ENCODE data around the gene SLC25A51. TPM values are rescaled to one million over a fixed set of nuclear protein-coding genes. Genes with fewer than 3 reads are reported as not detected.
A peak's percentile ranks its signal among the peaks of the same experiment; 100 is the strongest.
"Not testable (repeated sequence)": the region's sequence is repeated elsewhere in the genome, so short reads cannot be mapped to it uniquely, and the experiment has no call there.

Gene SLC25A51
- total RNA-seq, 1 donor from 2014 or later, result 5.6 TPM

GRCh38 chr9:37908283-37908682 is 4.4 kb upstream of the SLC25A51 start:
- no peak for DNase-seq (ENCODE audit: low spot score)
- no peak for ATAC-seq

- no peak for DNase-seq (ENCODE audit: low spot score)
- ATAC-seq, result no peak
Measured at GRCh38 chr9:37906312-37907239, 2.6 kb upstream of the SLC25A51 start.

DNA sequence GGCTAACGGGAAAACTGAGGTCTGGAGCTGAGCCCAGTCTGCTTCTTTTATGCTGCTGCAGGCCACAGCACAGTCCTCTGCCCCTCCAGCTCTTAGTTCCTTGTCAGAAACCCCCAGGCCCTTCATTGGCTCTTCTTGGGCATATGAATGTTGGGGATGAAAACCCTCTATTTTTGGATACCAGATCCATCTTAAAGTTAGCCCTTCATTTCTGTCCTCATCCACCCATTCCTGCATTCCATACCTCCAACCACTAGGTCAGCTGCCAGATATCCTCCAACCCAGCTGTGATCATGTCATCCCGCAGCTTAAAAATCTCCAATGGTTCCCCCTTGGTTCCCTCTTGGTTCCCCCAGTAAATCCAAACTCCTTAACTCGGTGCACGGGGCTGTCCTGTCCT is 1.8 kb upstream of the SLC25A51 start:
- no peak for ATAC-seq
- DNase-seq (ENCODE audit: low spot score), result no peak

- DNase-seq (ENCODE audit: low spot score) (no peak), ATAC-seq (no peak)
Measured at GRCh38 chr9:37905131-37905505, 1.2 kb upstream of the SLC25A51 start.

- no peak for DNase-seq (ENCODE audit: low spot score)
- no peak for ATAC-seq
Measured at GRCh38 chr9:37904445-37905130, 661 bp upstream of the SLC25A51 start.

DNA sequence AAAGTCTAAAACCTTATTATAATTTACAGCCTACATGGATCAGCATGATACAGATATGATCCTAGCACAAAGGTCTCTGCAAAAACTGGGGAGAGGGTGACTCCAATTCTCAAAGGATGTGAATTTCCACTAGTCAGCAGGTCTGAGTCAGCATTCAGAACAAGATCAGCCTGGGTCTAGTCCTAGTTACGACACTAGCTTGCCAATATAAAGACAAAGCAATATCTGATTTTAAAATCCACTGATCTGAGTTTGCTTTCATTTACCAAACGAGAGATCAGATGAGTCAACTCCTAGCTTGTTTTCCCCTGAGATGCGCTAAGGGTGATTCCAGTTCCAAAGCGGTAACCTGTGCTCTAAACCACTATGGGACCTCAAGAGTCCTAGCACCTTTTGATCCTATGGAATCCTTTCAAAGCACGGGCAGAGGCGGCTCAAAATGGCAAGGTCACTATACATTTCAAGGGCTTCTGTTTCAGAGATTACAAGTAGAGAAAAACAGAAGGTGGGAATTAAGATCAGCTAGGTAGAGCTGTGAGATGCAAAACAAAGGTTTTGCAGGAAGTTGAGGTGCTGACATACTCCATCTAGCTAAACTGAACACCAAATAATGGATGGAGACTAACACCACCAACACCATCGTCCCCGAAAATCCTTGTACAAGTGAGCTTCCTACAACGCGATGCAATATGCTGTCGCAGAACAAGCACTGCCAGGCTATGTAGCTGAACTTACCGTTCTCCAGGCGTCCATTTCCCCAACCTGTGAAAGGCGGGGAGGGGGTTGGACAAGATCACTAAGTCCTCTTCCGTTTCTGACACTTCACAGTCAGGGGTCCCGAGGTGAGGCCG is 906 bp downstream of the SLC25A51 start:
- DNase-seq (ENCODE audit: low spot score) (no peak), ATAC-seq (peak; percentile 16)

DNA sequence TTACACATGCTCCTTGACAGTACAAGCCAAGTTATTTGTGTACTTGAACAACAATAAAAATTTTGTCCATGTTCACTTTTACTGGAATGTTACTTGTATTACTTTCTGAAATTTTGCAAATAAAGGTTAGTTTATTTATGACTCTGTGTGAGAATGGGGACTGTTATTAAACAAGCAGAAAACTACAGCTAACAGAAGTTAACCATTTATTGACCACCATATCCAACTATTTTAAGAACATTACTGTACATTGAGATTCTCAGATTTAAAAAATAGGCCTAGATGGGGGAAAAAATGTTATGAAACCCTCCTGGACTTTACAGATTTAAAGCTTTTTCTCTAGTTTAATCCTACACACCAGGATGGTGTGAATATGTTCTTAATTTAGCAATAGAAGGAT is 1.8 kb downstream of the SLC25A51 start:
- DNase-seq (ENCODE audit: low spot score), result no peak
- ATAC-seq, result no peak

- ATAC-seq (no peak), DNase-seq (ENCODE audit: low spot score) (no peak)
Measured at GRCh38 chr9:37899041-37899440, 4.9 kb downstream of the SLC25A51 start.

- DNase-seq (ENCODE audit: low spot score), result no peak
- ATAC-seq, result no peak
Measured at GRCh38 chr9:37897665-37898064, 6.3 kb downstream of the SLC25A51 start.

DNA sequence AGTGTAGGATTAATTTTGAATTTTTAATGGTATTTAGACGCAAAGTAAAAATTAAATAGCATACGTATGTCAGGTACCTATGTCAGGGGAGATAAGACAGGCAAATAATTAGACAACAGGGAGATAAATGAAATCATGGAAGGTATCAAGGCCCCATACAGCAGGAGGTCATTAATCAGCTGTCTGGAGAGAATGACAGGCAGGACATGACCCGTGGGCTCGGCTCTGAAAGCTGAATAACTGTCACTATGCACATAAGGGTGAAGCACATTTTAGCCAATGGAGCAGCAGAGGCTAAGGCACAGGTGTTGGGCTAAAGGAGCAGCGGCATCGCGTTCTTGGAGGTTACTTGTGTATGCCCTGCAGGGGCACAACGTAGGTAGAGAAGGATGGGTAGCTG is 11.9 kb downstream of the SLC25A51 start:
- ATAC-seq, result no peak
- DNase-seq (ENCODE audit: low spot score), result no peak

- ATAC-seq; DNase-seq (ENCODE audit: low spot score): not testable (repeated sequence)
Measured at GRCh38 chr9:37891042-37891441, 12.9 kb downstream of the SLC25A51 start.

- DNase-seq (ENCODE audit: low spot score) (no peak), ATAC-seq (no peak)
Measured at GRCh38 chr9:37889536-37889935, 14.4 kb downstream of the SLC25A51 start.

DNA sequence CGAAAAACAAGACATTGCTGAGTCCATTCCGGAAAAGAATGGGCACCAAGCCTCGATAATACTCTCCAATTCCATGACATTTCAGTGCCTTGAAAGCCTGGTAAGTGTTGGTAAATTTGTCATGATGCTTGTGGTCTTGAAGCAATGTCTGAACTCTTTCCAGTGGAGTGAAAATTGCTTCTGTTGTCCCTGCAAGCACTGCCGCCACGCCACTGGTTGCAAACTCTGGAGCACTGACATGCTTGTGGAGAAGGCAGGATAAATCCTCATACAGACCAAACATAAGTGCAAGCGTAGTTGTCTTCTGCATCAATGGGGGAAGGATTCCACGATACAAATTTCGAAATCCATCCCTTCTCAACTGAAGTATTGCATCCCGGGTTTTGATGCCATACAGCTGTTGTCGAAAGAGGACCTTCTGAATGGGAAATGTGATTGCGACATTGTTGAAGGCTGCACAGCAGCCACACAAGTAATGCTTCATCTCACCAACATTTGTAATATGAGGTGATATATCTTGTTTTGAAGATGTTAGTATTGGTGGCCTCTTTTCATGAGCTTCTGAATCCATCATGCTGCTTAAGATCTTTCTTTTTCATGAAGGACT is 15.8 kb downstream of the SLC25A51 start:
- not testable (repeated sequence) for DNase-seq (ENCODE audit: low spot score)

DNA sequence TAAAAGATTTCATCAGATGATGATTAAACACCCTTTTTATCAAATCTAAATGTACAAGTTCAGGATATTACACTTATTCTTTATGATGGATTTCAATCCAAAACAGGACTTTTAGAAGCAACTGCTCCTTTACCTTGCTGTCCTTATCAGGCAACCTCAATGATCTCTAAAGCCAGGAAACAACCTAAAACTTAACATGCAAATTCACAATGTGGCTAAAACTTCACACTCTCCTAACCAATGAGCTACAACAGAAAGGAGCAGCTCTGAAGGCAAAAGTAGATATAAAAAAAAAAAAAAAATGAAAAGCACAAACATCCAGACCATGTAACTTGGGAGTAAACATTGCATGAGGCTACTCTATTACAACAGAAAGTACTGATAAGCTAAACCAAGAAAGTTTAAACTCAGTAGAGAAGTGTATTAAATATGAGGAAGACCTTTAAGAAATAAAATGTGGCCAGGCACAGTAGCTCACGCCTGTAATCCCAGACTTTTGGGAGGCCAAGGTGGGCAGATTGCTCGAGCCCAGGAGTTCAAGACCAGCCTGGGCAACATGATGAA is 22.9 kb downstream of the SLC25A51 start:
- ATAC-seq (no peak), DNase-seq (ENCODE audit: low spot score) (no peak)

More for the DNA sequence above, 15.8 kb downstream of the SLC25A51 start:
- not testable (repeated sequence) for ATAC-seq

- ATAC-seq (no peak), DNase-seq (ENCODE audit: low spot score) (no peak)
Measured at GRCh38 chr9:37876376-37876775, 27.6 kb downstream of the SLC25A51 start.

GRCh38 chr9:37873955-37874354 is 30.0 kb downstream of the SLC25A51 start:
- no peak for ATAC-seq
- no peak for DNase-seq (ENCODE audit: low spot score)

GRCh38 chr9:37870799-37871176 is 33.1 kb downstream of the SLC25A51 start:
- DNase-seq (ENCODE audit: low spot score), result no peak
- no peak for ATAC-seq

- no peak for ATAC-seq
- no peak for DNase-seq (ENCODE audit: low spot score)
Measured at GRCh38 chr9:37870081-37870798, 33.7 kb downstream of the SLC25A51 start.

DNA sequence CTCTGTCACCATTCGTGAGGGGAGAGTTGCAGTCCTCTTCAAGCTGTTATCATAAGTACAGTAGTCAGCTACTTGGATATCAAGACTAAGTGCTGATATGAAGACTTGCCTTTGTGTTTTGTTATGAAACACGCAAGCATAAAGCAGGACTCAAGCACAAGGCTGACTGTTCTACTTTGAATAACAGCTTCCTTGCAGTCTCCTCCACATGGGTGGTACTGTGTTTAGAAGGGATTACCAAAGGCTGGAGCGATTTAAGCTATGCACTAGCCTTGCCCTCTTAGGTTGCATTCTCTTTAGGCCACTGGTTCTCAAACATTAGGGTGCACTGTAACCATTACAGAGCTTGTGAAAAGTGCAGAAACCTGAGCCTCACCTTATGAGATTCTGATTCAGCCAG is 41.4 kb downstream of the SLC25A51 start:
- DNase-seq (ENCODE audit: low spot score), result no peak
- ATAC-seq, result no peak

DNA sequence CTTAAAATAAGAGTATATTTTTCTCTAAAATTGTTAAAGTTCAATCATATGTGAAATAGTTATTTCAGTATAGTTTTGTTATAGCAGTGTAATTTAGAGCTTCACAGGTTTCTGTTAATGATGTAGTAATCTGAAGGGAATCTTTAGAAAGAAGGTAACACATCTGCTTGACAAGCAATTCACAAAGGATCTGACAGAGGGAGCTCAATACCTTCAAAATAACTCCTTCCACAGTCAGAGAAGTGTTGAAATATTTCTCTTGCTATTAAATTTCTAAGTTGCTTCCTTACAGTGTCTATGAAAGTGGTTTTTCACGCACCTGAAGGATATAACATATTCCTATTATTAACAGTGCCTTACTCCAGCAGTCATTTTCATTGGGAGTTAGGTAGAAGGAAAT is 44.9 kb downstream of the SLC25A51 start:
- DNase-seq (ENCODE audit: low spot score), result no peak
- ATAC-seq, result no peak

All from left lobe of liver (tissue), 2 donors.